ENCODE data around the gene PAQR5. TPM values are rescaled to one million over a fixed set of nuclear protein-coding genes. Genes with fewer than 3 reads are reported as not detected.

Gene PAQR5
- total and polyA plus RNA-seq, 10 donors: 0.03 to 0.58 (median 0.27) TPM; not detected in 5

- no peak for DNase-seq
These were observed 42.6 kb downstream of the PAQR5 start for GRCh38 chr15:69341356-69341755.

DNA sequence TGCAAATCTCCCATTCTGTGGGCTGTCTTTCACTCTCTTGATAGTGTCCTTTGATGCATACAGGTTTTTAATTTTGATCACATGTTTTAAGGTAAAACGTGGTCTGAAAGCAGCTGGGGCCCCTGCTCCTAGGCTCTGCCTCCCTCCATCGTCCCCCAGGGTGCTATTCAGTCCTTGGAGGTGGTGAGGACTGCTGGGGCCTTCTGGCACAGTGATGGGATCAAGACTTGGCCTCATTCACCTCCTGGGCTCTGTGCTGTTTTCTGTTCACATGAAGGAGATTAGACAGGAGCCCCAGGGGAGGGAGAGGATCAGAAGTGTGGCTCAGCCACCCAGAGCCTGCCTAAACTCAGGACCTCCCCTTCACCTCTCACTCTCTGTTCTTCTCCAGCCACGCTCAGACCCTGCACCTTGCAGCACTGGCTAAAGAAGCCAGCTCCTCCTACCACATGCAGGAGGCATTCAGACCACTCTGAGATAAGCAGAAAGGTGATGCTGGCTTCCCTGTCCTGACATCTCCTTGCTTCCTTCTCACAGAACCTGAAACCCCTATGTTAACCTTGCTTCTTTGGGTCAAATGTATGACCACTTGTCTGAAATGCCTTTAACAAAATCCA is 43.9 kb downstream of the PAQR5 start:
- no peak overlapping the region for H3K27ac ChIP-seq
- intact Hi-C loops (cut with DNase I; ENCODE audit: low total_unique reads): no loop called here
- 50 to 83% (median 67%) methylated on average over 3 of the region's 3 CpGs for WGBS, 5 donors
- peaks cover 0 to 8% (median 0%) of the 10 kb centered on the region in 6 donors for H3K4me1 ChIP-seq
- DNase-seq: no peak
- peaks cover 0 to 1% (median 0%) of the 10 kb centered on the region in 8 donors for H3K9me3 ChIP-seq
- H3K27me3 ChIP-seq (replicated peaks in 1 of 7): peaks cover 0 to 6% (median 0%) of the 10 kb centered on the region in 7 donors
- no peak overlapping the region for H3K4me3 ChIP-seq
- H3K36me3 ChIP-seq: no peaks in the 10 kb centered on the region
- TF ChIP-seq POLR2A (IDR thresholded peaks at IDR 0.05) (no peak), POLR2AphosphoS5 (IDR thresholded peaks at IDR 0.05) (no peak), CTCF (IDR thresholded peaks at IDR 0.05 in 8 of 11, conservative IDR thresholded peaks at IDR 0.05 in 3 of 11) (no peak)

More at GRCh38 chr15:69341356-69341755, 42.6 kb downstream of the PAQR5 start:
- no peaks in the 10 kb centered on the region for H3K36me3 ChIP-seq
- peaks cover 0 to 12% (median 8%) of the 10 kb centered on the region in 8 donors for H3K9me3 ChIP-seq
- peaks cover 0 to 8% (median 0%) of the 10 kb centered on the region in 6 donors for H3K4me1 ChIP-seq
- no peak overlapping the region for H3K4me3 ChIP-seq
- intact Hi-C loops (cut with DNase I; ENCODE audit: low total_unique reads): no loop called here
- no peak overlapping the region for H3K27ac ChIP-seq
- peaks cover 0 to 6% (median 0%) of the 10 kb centered on the region in 7 donors for H3K27me3 ChIP-seq (replicated peaks in 1 of 7)
- TF ChIP-seq POLR2A (IDR thresholded peaks at IDR 0.05): no peak
- TF ChIP-seq CTCF (IDR thresholded peaks at IDR 0.05 in 8 of 11, conservative IDR thresholded peaks at IDR 0.05 in 3 of 11): no peak
- no peak for TF ChIP-seq POLR2AphosphoS5 (IDR thresholded peaks at IDR 0.05)
- WGBS, 5 donors: 92 to 100% (median 97%) methylated on average over 3 of the region's 3 CpGs

DNA sequence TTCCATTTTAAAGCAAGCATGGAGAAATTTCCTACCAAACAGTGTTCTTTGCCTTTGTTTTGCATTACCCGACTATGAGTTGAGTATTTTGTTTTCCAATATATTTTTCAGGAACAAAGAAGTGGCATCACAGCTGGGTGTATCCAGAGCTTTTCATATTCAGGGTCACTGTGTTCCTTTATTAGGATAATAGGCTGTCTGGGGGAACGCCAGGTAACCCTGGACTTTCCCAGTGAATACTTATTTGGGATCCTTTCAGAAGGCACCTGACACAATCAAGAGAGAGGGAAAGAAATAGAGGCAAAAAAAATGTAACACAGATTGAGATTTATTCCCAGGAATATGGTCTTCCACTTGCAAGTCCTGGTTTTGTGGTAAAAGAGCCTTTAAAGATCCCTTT is 44.4 kb downstream of the PAQR5 start:
- Histone ChIP-seq H3K27me3 (replicated peaks in 1 of 7) (peaks cover 0 to 6% (median 0%) of the 10 kb centered on the region in 7 donors), H3K36me3 (no peaks in the 10 kb centered on the region), H3K9me3 (no peaks in the 10 kb centered on the region), H3K4me1 (peaks cover 0 to 8% (median 0%) of the 10 kb centered on the region in 6 donors), H3K4me3 (no peak overlapping the region), H3K27ac (no peak overlapping the region)
- DNase-seq: no peak
- intact Hi-C loops (cut with DNase I; ENCODE audit: low total_unique reads): no loop called here
- 24 to 64% (median 35%) methylated on average over 2 of the region's 2 CpGs for WGBS, 5 donors
- TF ChIP-seq POLR2A (IDR thresholded peaks at IDR 0.05) (no peak), CTCF (IDR thresholded peaks at IDR 0.05 in 8 of 11, conservative IDR thresholded peaks at IDR 0.05 in 3 of 11) (no peak), POLR2AphosphoS5 (IDR thresholded peaks at IDR 0.05) (no peak)

DNA sequence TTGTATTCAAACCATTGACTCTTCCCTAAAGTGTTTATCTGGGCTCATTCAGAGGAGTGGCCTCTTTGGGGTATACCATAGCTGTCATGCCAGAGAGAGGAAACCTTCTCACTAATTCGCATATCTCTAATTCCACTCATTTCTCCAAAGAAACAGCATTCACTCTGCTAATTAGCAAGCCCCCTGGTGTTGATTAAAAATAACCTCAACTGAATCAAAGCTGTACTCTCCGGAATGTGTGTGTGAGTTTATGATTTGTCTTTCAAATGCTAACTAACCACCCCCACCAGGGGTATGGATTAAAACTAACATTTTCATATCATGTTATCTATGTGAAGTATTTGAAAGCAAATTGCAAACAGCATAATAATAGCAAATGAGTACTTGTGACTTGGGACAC is 45.5 kb downstream of the PAQR5 start:
- no peaks in the 10 kb centered on the region for H3K9me3 ChIP-seq

More for the DNA sequence above, 45.5 kb downstream of the PAQR5 start:
- H3K4me1 ChIP-seq: peaks cover 0 to 8% (median 0%) of the 10 kb centered on the region in 6 donors
- intact Hi-C loops (cut with DNase I; ENCODE audit: low total_unique reads): no loop called here
- no peak for DNase-seq
- H3K36me3 ChIP-seq: no peaks in the 10 kb centered on the region
- H3K27ac ChIP-seq: no peak overlapping the region
- no peak overlapping the region for H3K4me3 ChIP-seq
- H3K27me3 ChIP-seq (replicated peaks in 1 of 7): peaks cover 0 to 6% (median 0%) of the 10 kb centered on the region in 7 donors
- TF ChIP-seq CTCF (IDR thresholded peaks at IDR 0.05 in 8 of 11, conservative IDR thresholded peaks at IDR 0.05 in 3 of 11): no peak
- TF ChIP-seq POLR2A (IDR thresholded peaks at IDR 0.05): no peak
- no peak for TF ChIP-seq POLR2AphosphoS5 (IDR thresholded peaks at IDR 0.05)
- WGBS, 5 donors: 77 to 88% (median 87%) methylated on average over 2 of the region's 2 CpGs
